ENCODE measurements around the gene HIGD2B.
"Not testable (repeated sequence)": the region's sequence is repeated elsewhere in the genome, so short reads cannot be mapped to it uniquely, and the experiment has no call there.

Gene HIGD2B, protein sequence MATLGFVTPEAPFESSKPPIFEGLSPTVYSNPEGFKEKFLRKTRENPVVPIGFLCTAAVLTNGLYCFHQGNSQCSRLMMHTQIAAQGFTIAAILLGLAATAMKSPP

GRCh38 chr15:72685925-72686794 lies at the start of gene HIGD2B, which contains the start of gene BBS4:
Gene HIGD2B, minus strand, starts transcription at chr15:72686182. Its CDS starts 9,808 bp downstream, at chr15:72676374.
Gene BBS4, plus strand, starts transcription at chr15:72686207. Its CDS starts 21 bp downstream, at chr15:72686228.
- DNase-seq (ENCODE audit: low read depth), result peak; percentile 71

- DNase-seq (ENCODE audit: low read depth), result no peak
Measured at GRCh38 chr15:72735111-72735510, 49.1 kb upstream of the HIGD2B start.

GRCh38 chr15:72733941-72734738 lies 48.2 kb upstream of the HIGD2B start:
- DNase-seq (ENCODE audit: low read depth), result no peak

- no peak for DNase-seq (ENCODE audit: low read depth)
Measured at GRCh38 chr15:72732516-72732915, 46.5 kb upstream of the HIGD2B start.

DNA sequence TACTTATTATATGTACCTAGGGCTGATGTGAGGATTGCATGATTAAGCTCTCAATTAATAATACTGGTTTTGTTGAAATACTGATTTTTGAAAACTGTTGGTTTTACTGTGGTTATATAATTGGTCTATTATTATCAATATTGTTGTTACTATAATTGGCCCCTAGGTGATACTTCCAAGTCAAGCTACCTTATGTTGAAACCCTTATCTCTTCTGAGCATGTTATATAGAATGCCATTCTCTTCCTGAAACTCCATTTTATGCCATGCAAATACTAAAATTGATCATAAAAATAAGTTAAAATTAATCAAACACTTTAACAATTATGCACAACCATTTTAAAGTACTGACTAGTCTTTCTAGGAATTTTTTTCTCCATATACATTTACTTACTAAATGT lies 46.1 kb upstream of the HIGD2B start:
- no peak for DNase-seq (ENCODE audit: low read depth)

DNA sequence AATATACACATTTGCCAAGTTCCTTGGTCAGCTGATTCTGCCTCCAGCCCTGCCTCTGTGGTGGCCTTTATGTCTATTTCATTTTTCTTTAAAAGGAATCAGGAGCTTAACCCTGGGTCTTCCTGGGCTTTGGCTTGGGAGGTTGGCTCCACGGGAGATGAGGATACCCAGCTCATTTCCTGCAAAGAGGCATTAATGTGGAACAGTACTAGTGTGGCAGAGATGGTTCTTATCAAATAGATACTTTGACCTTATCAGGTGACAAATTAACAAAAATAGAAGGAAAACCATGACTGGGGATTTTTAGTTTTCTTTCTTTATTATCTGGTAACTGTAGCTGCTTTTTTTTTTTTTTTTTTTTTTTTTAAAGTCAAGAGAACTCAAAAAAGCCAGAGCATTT lies 42.8 kb upstream of the HIGD2B start:
- no peak for DNase-seq (ENCODE audit: low read depth)

DNA sequence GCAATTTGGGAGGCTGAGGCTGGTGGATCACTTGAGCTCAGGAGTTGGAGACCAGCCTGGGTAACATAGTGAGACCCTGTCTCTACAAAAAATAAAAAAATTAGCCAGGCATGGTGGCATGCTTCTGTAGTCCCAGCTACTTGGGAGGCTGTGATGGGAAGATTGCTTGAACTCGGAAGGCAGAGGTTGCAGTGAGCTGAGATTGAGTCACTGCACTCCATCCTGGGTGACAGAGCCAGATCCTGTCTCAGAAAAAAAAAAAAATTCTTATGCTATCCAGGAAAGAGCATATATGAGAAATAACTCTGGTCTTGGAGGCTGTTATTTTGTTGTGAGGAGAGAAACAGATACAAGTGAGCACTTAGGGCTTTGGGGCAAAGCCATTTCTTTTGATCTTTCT lies 42.3 kb upstream of the HIGD2B start:
- DNase-seq (ENCODE audit: low read depth), result not testable (repeated sequence)

DNA sequence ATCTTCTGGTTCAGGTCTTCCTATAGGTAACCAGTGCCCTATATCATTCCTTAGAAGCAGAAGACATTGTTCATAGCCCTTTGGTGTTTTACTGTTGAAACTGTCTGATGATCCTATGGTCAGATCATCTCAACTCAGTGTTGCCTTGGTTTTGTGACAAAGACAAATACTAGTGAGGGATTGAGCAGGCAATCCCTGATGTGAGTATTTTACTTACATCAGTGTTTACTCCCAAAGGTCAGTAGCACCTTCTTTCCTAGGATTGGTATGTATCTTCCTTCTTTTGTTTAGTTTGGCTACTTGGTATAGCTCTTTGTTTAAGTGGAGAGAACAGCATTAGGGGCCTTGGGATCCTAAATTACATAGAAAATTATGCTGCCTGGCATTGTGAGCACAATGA lies 41.2 kb upstream of the HIGD2B start:
- no peak for DNase-seq (ENCODE audit: low read depth)

DNA sequence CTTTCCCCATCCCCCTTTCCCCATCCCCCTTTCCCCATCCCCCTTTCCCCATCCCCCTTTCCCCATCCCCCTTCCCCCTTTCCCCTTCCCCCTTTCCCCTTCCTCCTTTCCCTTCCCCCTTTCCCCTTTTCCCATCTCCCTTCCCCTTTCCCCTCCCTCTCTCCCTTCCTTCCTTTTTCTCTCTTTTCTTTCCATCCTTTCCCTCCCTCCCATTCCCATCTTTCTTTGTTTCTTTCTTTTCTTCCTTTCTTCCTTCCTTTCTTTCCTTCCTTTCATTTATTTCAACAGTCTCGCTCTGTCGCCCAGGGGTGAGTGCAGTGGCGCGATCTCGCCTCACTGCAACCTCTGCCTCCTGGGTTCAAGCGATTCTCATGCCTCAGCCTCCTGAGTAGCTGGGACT lies 39.9 kb upstream of the HIGD2B start:
- DNase-seq (ENCODE audit: low read depth), result not testable (repeated sequence)

GRCh38 chr15:72725446-72725845 lies 39.5 kb upstream of the HIGD2B start:
- DNase-seq (ENCODE audit: low read depth), result no peak

GRCh38 chr15:72724028-72724427 lies 38.0 kb upstream of the HIGD2B start:
- DNase-seq (ENCODE audit: low read depth), result no peak

- peak; percentile 46 for DNase-seq (ENCODE audit: low read depth)
Measured at GRCh38 chr15:72722071-72722696, 36.2 kb upstream of the HIGD2B start.

- DNase-seq (ENCODE audit: low read depth), result not testable (repeated sequence)
Measured at GRCh38 chr15:72708551-72709303, 22.7 kb upstream of the HIGD2B start.

DNA sequence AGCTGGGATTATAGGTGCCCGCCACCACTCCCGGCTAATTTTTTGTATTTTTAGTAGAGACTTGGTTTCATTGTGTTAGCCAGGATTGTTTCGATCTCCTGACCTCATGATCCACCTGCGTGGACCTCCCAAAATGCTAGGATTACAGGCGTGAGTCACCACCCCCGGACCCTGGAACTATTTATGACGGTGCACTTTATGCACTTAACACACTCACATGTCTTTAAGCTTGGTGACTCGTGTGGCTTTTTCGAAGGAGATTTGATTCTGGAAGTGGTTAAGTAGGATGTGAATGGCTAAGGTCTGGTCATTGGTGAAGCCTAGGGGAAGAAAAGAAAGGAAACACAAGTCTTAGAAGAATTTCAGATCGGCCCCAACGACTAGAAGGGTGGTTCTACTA lies 20.3 kb upstream of the HIGD2B start:
- DNase-seq (ENCODE audit: low read depth), result no peak

- DNase-seq (ENCODE audit: low read depth), result no peak
Measured at GRCh38 chr15:72700076-72700475, 14.1 kb upstream of the HIGD2B start.

DNA sequence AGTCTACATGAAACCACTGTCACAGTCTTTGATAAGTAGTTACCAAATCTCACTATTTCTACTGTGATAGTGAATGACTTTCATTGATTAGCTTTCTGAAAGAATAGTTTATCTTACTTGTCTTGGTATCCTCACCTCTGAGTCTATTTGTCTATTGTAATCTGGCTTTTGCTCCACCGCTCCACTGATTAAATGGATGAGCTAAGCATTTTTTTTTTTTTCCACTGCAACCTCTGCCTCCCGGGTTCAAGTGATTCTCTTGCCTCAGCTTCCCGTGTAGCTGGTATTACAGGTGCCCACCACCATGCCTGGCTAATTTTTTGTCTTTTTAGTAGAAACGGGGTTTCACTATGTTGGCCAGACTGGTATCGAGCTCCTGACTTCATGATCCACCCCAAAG lies 13.0 kb upstream of the HIGD2B start:
- DNase-seq (ENCODE audit: low read depth), result no peak

DNA sequence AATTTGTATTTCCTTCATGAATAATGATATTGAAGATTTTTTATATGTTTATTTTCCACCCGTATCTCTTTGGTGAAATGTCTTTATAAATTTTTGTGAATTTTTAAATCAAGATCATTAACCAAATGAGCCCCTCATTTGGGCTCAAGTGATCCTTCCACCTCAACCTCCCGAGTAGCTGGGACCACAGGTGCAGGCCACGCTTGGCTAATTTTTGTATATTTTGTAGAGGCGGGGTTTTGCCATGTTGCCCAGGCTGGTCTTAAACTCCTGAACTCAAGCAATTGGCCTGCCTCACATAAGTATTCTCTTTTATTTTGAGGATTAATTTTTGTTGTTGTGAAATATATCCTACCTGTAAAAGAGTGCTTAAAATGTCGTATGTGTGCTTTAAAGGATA lies 5.0 kb upstream of the HIGD2B start:
- no peak for DNase-seq (ENCODE audit: low read depth)

DNA sequence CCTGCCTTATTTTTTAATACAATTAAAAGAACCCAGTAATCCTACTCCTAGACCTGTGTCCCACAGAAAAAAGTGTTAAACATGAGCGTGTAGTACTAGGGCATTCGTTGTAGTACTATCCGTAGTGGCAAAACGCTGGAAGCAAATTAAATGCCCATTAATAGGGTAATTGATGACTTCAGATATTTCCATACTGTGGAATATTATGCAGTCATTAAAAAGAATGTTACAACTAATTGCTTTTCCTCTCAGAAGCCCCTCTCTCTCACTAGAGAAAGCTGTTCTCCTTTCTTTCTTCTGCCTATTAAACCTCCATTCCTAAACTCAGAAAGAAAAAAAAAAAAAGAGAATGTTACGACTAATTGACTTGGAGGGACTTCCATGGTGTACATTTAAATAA lies 2.7 kb upstream of the HIGD2B start:
- DNase-seq (ENCODE audit: low read depth), result no peak

DNA sequence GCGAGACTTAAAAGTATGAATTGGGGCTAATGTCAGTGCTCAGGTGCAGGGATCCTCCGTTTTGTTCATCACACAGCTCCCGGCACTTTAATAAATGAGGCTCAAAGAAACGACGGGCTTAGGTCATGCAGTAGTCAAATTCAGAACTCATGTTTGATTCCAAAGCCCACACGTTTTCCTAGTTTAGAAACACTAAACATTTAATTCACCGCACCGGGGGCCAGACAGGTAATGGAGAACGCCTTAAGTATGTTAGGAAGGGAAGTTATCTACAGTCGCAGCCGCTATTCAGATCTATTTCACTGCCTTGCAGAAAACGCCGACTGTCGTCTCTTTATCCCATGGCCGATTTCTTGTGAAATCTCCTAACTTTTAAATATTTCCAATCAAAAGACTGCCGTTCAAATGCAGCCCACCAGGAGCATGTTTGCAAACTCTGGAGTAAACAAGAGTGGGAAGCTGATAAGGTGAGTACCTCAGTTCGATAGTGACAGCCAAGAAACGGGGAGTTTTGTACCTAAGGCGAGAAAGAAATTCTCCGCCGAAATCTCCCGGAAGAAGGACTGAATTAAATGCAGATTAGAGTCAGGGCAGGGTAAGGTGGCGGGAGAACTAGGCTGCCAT lies 569 bp downstream of the HIGD2B start:
- DNase-seq (ENCODE audit: low read depth), result no peak

- DNase-seq (ENCODE audit: low read depth), result no peak
Measured at GRCh38 chr15:72682772-72683171, 3.2 kb downstream of the HIGD2B start.

- DNase-seq (ENCODE audit: low read depth), result no peak
Measured at GRCh38 chr15:72680931-72681330, 5.1 kb downstream of the HIGD2B start.
